K562 treated with DMSO at 1 percent for 4 hours (cell line): ENCODE measurements around the gene NPBWR2. TPM values are rescaled to one million over a fixed set of nuclear protein-coding genes. Genes with fewer than 3 reads are reported as not detected.

Source experiments
- total RNA-seq: library from RNA; unstranded; fragments of 300-600 nt; gene quantifications from 2 replicates; pipeline ENCODE4 v1.2.3, GENCODE V29; 2022; ENCODE audit not compliant: insufficient read depth

NPBWR2 gene, protein sequence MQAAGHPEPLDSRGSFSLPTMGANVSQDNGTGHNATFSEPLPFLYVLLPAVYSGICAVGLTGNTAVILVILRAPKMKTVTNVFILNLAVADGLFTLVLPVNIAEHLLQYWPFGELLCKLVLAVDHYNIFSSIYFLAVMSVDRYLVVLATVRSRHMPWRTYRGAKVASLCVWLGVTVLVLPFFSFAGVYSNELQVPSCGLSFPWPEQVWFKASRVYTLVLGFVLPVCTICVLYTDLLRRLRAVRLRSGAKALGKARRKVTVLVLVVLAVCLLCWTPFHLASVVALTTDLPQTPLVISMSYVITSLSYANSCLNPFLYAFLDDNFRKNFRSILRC
- not detected in 2 replicates for total RNA-seq

DNA sequence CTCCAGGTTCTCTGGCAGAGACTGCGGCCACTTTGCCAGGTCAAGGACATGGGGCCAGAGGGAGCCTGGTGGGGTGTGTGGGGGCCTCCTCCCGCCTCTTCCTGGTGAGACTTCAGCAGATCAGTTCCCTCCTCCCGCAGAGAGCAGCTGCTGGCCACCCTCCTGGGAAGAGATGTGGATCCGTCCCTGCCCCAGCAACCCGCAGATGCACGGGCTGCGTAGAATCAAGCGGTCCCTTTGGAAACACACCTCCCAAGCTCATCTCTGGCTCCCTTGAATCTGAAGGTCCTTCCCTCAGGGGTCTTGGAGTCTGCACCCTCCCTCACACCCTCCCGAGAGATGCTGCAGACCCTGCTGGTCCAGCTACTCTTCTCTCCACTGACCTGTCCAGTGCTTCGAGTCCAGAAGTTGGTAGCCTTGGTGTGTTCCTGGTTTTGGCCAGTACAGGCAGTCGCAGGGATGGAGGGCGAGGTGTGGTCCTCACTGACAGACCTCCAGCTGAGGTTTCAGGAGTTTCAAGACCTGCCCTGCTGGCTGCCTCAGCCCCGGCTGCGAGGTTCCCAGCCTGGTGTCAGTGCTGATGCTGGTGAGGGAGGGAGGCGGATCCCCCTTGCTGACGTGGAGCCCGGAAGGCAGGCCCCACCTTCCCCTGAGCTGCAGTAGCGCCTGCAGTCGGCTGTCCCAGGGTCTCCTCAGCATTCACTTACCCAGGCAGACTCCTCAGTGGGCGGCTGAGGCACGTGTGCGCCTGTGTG is at the start of gene NPBWR2:
Gene NPBWR2, minus strand, starts transcription at position 585 of the 755 bp plus-strand sequence. CDS start 734 bp downstream, outside the sequence.

DNA sequence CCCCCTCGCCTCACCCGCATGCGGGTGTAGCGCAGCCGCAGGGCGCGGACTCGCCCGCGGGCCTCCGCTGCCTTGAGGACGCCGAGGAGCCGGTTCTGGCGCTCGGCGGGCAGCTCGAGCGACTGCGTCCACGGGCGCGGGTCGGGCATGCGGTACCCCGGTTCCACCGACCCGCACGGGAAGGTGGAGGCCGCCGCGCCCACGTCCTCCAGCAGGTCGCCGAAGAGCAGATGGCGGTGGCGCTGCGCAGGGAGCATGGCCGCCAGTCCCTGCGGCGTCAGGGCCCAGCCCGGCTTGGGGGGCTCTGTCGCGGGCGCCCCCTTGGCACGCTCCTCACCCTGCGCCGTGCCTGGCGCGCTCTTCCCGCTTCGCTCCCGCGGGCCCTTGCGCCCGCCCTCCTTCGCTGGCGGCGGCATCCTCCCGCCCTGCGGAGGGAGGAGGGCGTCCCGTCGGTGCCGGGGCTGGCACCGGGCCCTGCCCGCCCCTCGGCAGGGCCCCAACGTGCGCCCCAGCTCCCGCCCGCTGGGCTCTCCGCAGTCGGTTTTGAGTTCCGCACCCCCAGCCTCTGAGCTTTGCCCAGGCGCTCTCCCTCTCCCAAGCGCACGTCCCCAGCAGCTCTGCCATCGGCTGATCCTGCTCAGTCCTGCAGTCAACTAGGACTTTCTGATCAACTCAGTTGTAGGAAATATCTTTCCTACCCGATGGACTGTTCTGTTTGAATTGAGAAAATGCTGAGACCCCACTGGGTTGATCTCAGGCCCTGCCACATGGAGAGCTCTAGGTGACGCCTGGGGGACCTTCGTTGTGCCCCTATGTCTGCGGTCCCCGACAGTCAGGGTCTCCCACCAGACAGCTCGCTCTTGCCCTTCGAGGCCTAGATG is 23.3 kb downstream of the NPBWR2 start, which contains the start of gene LKAAEAR1:
Gene LKAAEAR1, minus strand, starts transcription at position 595 of the 881 bp plus-strand sequence. Its CDS starts 179 bp downstream, at position 416.

DNA sequence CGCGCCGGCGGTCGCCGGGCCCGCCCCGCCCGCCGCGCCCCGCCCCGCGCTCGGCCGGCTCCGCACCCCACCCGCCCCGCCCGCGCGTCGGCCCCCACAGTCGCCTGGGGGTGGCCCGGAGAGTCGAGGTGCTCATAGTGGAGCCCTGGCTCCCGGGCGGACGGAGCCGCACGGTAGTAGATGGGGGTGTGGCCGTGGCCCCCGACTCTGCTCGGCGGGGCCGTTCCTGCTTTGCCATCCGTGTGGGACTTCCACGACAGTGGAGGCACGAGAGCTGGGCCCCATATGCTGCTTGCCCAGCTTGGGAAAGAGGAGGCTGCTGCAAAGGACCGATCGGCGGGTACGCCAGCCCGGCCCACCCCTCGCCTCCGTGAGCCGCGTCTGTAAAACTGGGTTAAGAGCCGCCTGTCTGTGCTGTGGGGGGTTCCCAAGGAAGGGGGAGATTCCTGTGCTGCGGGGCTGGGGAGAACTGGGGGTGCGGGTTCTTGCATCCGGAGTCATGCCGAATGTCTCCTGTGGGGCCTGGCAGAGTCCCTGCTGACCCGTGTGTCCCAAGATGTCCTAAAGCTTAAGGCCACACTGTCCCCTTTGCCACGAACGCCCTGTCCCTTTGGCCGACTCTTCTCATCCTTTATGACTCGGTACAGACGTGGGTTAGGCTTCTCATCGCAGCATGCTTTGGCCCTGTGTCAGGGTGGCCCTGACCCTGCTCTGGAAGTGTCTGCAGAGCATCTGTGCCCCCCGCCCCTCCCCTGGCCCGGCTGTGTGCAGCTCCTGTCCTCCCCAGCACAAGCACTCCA is 27.2 kb downstream of the NPBWR2 start, which contains the start of gene OPRL1:
Gene OPRL1, plus strand, starts transcription at position 70 of the 800 bp plus-strand sequence. CDS start 12,639 bp downstream, outside the sequence.

DNA sequence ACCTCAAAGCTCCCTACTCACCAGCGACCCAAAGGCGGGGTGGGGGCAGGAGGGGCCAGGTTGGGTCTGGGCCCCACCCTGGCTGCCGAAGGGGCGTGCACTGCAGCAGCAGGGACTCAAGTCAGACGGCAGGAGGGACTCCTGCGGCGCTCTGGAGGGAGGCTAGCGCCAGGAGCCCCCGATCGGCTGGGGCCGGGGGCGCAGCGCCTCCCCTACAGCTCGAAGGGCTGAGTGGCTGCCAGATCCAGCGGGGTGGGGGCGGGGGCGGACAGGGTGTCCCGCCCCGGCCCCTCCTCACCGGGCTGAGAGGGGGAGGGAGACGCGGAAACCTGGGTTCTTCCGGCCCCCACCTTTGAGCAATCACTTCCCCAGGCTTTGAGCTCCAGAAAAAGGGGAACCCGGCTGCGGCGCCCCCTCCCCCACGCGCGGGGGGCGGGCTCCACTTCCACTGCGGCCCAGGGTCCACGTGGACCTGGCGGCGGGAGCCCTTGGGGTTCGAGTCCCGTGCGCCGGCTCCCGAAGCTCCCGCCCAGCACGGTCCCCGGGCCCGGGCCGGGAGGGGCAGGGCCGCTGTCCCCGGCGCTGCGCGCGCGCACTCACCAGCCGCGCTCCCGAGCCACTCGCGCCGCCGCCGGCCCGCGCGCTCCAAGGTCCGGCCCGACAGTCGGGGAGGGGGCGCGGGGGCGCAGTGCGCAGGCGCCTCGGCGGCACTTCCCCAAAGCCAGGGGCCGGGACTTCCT is 27.9 kb downstream of the NPBWR2 start, which contains the start of gene RGS19:
Gene RGS19, minus strand, starts transcription at position 246 of the 740 bp plus-strand sequence. CDS start 2,632 bp downstream, outside the sequence.

DNA sequence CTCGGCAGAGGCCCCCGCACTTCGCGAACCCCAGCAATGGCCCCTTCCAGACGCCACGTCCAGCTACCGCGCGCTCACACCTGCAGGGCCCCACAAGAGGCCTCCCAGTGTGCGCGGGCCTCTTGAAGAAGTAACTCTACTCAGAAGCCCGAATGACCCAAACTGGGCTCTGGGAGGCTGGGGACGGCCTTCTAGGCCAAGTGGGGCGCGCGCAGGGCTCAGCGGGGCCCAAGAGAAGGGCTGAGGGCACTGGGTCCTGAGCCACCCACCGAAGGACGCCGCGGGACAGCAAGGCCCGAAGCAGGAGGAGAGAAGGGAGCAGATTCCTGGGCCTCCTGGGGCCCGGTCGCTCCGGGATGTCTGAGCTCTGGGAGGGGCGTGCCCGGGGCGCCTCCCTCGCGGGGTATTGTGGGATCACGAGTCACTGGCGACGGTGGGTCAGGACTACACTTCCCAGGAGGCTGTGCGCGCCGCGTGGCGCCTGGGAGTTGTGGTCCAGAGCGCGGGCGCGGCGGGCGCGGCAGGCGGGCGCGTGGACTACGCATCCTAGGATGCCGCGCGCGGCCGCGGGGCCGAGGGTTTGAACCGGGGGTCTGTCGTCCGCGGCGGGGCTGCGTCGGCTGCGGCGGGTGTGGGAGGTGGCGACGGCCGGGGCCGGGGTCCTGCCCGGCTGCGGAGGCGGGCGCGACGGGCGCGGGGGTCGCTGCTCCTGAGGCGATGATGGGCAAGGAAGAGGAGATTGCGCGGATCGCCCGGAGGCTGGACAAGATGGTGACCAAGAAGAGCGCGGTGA is 44.6 kb downstream of the NPBWR2 start, which contains the start of gene TCEA2:
Gene TCEA2, plus strand, starts transcription at position 603 of the 793 bp plus-strand sequence. Its CDS starts 115 bp downstream, at position 718.

Other genes starting within 250 kb of the NPBWR2 start
- 4.8 and 6.2 TPM in 2 replicates for gene ABHD16B, start 246.1 kb downstream of the NPBWR2 start, total RNA-seq
- 91.2 and 92.7 TPM in 2 replicates for gene TPD52L2, start 242.3 kb downstream of the NPBWR2 start, total RNA-seq
- 29.7 and 35.4 TPM in 2 replicates for gene DNAJC5, start 212.4 kb downstream of the NPBWR2 start, total RNA-seq
- gene UCKL1, start 151.1 kb downstream of the NPBWR2 start, total RNA-seq, result 47.8 and 52.1 TPM in 2 replicates
- 7.3 and 9.2 TPM in 2 replicates for gene ZNF512B, start 137.6 kb downstream of the NPBWR2 start, total RNA-seq
- 8.7 and 10.5 TPM in 2 replicates for gene SAMD10, start 127.9 kb downstream of the NPBWR2 start, total RNA-seq
- gene PRPF6, start 126.4 kb downstream of the NPBWR2 start, total RNA-seq, result 70.4 and 76.0 TPM in 2 replicates
- gene C20orf204, start 71.4 kb downstream of the NPBWR2 start, total RNA-seq, result 1.3 and 2.2 TPM in 2 replicates
- 8.1 and 8.9 TPM in 2 replicates for gene SOX18, start 57.9 kb downstream of the NPBWR2 start, total RNA-seq
- gene TCEA2, start 44.4 kb downstream of the NPBWR2 start, total RNA-seq, result 14.6 and 23.6 TPM in 2 replicates
- 16.8 and 21.3 TPM in 2 replicates for gene RGS19, start 28.0 kb downstream of the NPBWR2 start, total RNA-seq
- 1.3 and 1.7 TPM in 2 replicates for gene OPRL1, start 27.5 kb downstream of the NPBWR2 start, total RNA-seq
- gene LKAAEAR1, start 23.2 kb downstream of the NPBWR2 start, total RNA-seq, result not detected in 2 replicates
- not detected in 2 replicates for gene MYT1, start 56.9 kb upstream of the NPBWR2 start, total RNA-seq
- 18.6 and 19.3 TPM in 2 replicates for gene PCMTD2, start 148.2 kb upstream of the NPBWR2 start, total RNA-seq